Adrenal gland (tissue), 12 donors: ENCODE measurements around the gene COBLL1. TPM values are rescaled to one million over a fixed set of nuclear protein-coding genes. Genes with fewer than 3 reads are reported as not detected.

ENCODE experiments used
- DNase-seq, 7 donors: peaks; one replicate each; pipeline ENCODE4 v3.0.0-alpha.2; 2019 to 2020
- H3K27ac ChIP-seq, 5 donors: fragments of 200-600 bp; sonication (generic) in 4 of 5; 1 replicate in 3 of 5; 2 replicates in 2 of 5; pipeline versions ENCODE4 v1.5.1 to v1.8.0; 2016 to 2020; ENCODE audit warnings: mild to moderate bottlenecking in 1 of 5
- H3K27me3 ChIP-seq: fragments of 200-600 bp; 2 replicates; pipeline ENCODE4 v1.8.0; 2021
- H3K36me3 ChIP-seq, 2 donors: fragments of 200-600 bp; replicated peaks in 1 of 2; 1 replicate in 1 of 2; 2 replicates in 1 of 2; pipeline versions ENCODE4 v1.5.1 to v1.8.0; 2018 to 2022
- H3K4me1 ChIP-seq, 2 donors: fragments of 200-600 bp; replicated peaks in 1 of 2; 1 replicate in 1 of 2; 2 replicates in 1 of 2; pipeline versions ENCODE4 v1.5.1 to v1.8.0; 2018 to 2021
- H3K4me3 ChIP-seq, 4 donors: fragments of 200-600 bp; sonication (generic) in 3 of 4; one replicate each; pipeline ENCODE4 v1.5.1; 2016 to 2018
- H3K9me3 ChIP-seq, 3 donors: fragments of 200-600 bp; sonication (generic) in 1 of 3; replicated peaks in 1 of 3; 1 replicate in 2 of 3; 2 replicates in 1 of 3; pipeline versions ENCODE4 v1.5.1 to v1.8.0; 2016 to 2021
- CTCF ChIP-seq, 6 experiments: fragments of 450-650 bp in 4 of 6; fragments of 200-600 bp in 2 of 6; sonication (generic) in 1 of 6; IDR thresholded peaks; 1 replicate in 5 of 6; 2 replicates in 1 of 6; pipeline versions ENCODE4 v1.5.1 to v1.8.0; 2016 to 2021; ENCODE audit warnings: antibody characterized with exemption in 6 of 6, mild to moderate bottlenecking in 2 of 6, moderate library complexity in 1 of 6
- POLR2A ChIP-seq, 2 donors: fragments of 450-650 bp; IDR thresholded peaks; one replicate each; pipeline ENCODE4 v1.6.1; 2017; ENCODE audit warnings: antibody characterized with exemption in 2 of 2, mild to moderate bottlenecking in 2 of 2, moderate library complexity in 1 of 2
- WGBS, 4 donors: extraction: QIAGEN DNeasy Blood & Tissue Kit in 2 of 4; methylation state at CpG; one replicate each; pipeline versions ENCODE4 v1.1.5 to v1.1.7; 2013 to 2017; 5-methylcytosine and 5-hydroxymethylcytosine counted together
- intact Hi-C, 2 donors: fragments of 100-400 bp; cut with DNase I; formaldehyde crosslinking; loops; one replicate each; pipeline versions ENCODE4 v1.14.1 to v1.15.0; 2022 to 2023
- polyA plus RNA-seq, 3 donors: library from polyadenylated mRNA; stranded (reverse); fragments of 200-250 nt in 2 of 3; fragments of 350-450 nt in 1 of 3; fragmentation: Illumina TruSeq in 1 of 3; extraction: RNeasy Lipid Tissue Mini Kit (QIAGEN cat#74804) in 1 of 3; gene quantifications; one replicate each; pipeline ENCODE4 v1.2.3, GENCODE V29; 2013 to 2014
- total RNA-seq, 9 donors: library from RNA; depleted of rRNA in 4 of 9; stranded (reverse); fragments of >200 nt in 4 of 9; fragments of 120-200 nt in 1 of 9; fragmentation: NEBNext Ultra II Directional in 1 of 9; extraction: Animal tissue kit (Norgen Biotek cat#: 25700) in 1 of 9; gene quantifications; one replicate each; pipeline versions ENCODE4 v1.1.0 to v1.2.4, GENCODE V29; 2013 to 2023
- donor health status: healthy with polysubstance abuse.
- donor health status: Bipolar disorder and iron deficiency.
- donor health status: DM: yes; HTN: yes; CAD: no.
- donor health status: DM: no; HTN: no; CAD: no.
- donor health status: DM: no; HTN: no; CAD: no.
- donor health status: DM: yes; HTN: yes; CAD: no.

COBLL1 gene
- total and polyA plus RNA-seq, 12 donors = 25.8 to 365 (median 212) TPM

- Histone ChIP-seq H3K9me3 (no peaks in the 10 kb centered on the region), H3K4me1 (peaks cover 26 to 30% of the 10 kb centered on the region in 2 donors), H3K36me3 (no peaks in the 10 kb centered on the region), H3K27me3 (no peaks in the 10 kb centered on the region), H3K27ac (peak overlapping the region in 4 of 5 donors; percentile 25 to 67 (median 46)), H3K4me3 (no peak overlapping the region)
- intact Hi-C loops = loop anchor here (5.0 to 10.0 kb wide), 2 partner anchors 111 to 183 kb away; partner anchors contain the start of gene COBLL1 (in 1 of the 2)
- 42 to 51% (median 45%) methylated on average over 3 of the region's 3 CpGs for WGBS, 4 donors
- TF ChIP-seq POLR2A (IDR thresholded peaks at IDR 0.05) (no peak), CTCF (IDR thresholded peaks at IDR 0.05) (peak in 1 of 6 experiments; percentile 6)
- DNase-seq = no peak
Measured at GRCh38 chr2:164734196-164734595, 107.4 kb downstream of the COBLL1 start.

GRCh38 chr2:164725542-164725941, 116.1 kb downstream of the COBLL1 start:
- TF ChIP-seq POLR2A (IDR thresholded peaks at IDR 0.05) = no peak
- TF ChIP-seq CTCF (IDR thresholded peaks at IDR 0.05) = no peak

GRCh38 chr2:164722616-164723338, 118.8 kb downstream of the COBLL1 start:
- H3K36me3 ChIP-seq = peaks cover 0 to 10% of the 10 kb centered on the region in 2 donors
- no peaks in the 10 kb centered on the region for H3K9me3 ChIP-seq
- WGBS, 4 donors = 54 to 75% (median 66%) methylated on average over 2 of the region's 2 CpGs
- no peaks in the 10 kb centered on the region for H3K27me3 ChIP-seq
- no peak for TF ChIP-seq CTCF (IDR thresholded peaks at IDR 0.05)
- no peak for TF ChIP-seq POLR2A (IDR thresholded peaks at IDR 0.05)
- H3K27ac ChIP-seq = no peak overlapping the region
- H3K4me1 ChIP-seq = peaks cover 0 to 17% of the 10 kb centered on the region in 2 donors
- intact Hi-C loops = no loop called here
- DNase-seq = no peak
- H3K4me3 ChIP-seq = no peak overlapping the region

More at GRCh38 chr2:164725542-164725941, 116.1 kb downstream of the COBLL1 start:
- no peak overlapping the region for H3K27ac ChIP-seq
- H3K36me3 ChIP-seq = no peaks in the 10 kb centered on the region
- intact Hi-C loops = no loop called here
- WGBS, 4 donors = 67 to 94% (median 81%) methylated on average over 3 of the region's 3 CpGs
- no peaks in the 10 kb centered on the region for H3K9me3 ChIP-seq
- no peaks in the 10 kb centered on the region for H3K27me3 ChIP-seq
- H3K4me1 ChIP-seq = peaks cover 0 to 17% of the 10 kb centered on the region in 2 donors
- no peak for DNase-seq
- H3K4me3 ChIP-seq = no peak overlapping the region

- no peak overlapping the region for H3K27ac ChIP-seq
- peaks cover 0 to 10% of the 10 kb centered on the region in 2 donors for H3K36me3 ChIP-seq
- no peak for DNase-seq
- whole genome bisulfite sequencing, 4 donors = 92 to 97% (median 94%) methylated on average over 1 of the region's 1 CpG
- no peak for TF ChIP-seq POLR2A (IDR thresholded peaks at IDR 0.05)
- TF ChIP-seq CTCF (IDR thresholded peaks at IDR 0.05) = no peak
- no peak overlapping the region for H3K4me3 ChIP-seq
- intact Hi-C loops = no loop called here
- H3K4me1 ChIP-seq = peaks cover 0 to 17% of the 10 kb centered on the region in 2 donors
- no peaks in the 10 kb centered on the region for H3K27me3 ChIP-seq
- no peaks in the 10 kb centered on the region for H3K9me3 ChIP-seq
Measured at GRCh38 chr2:164721430-164721829, 120.2 kb downstream of the COBLL1 start.
